B cell (primary cell): ENCODE data around the gene GFOD1. TPM values are rescaled to one million over a fixed set of nuclear protein-coding genes. Genes with fewer than 3 reads are reported as not detected.

Experiments used
- ATAC-seq: fragments of 200-7000 bp; cut with Tn5 transposase; one replicate; pipeline ENCODE4 v1.10.0; 2021; ENCODE audit warnings: low read depth, mild to moderate bottlenecking, moderate number of reproducible peaks, moderate library complexity
- CTCF ChIA-PET: fragments of 350-600 bp; sonication (Branson Sonifier 250); formaldehyde crosslinking; loops from one replicate; lab custom pipeline; 2021; ENCODE audit warnings: antibody characterized with exemption, inconsistent platforms; lab: Charles Lee
- POLR2A ChIA-PET: fragments of 350-600 bp; sonication (Branson Sonifier 250); formaldehyde crosslinking; loops from one replicate; lab custom pipeline; 2021; ENCODE audit warnings: antibody characterized with exemption; lab: Charles Lee
- DNase-seq: peaks from one replicate; pipeline ENCODE4 v3.0.0; 2013
- H2AFZ ChIP-seq: 2 replicates; pipeline ENCODE4 v1.6.1; 2012; ENCODE audit warnings: mild to moderate bottlenecking, low read depth, low read length; ENCODE audit not compliant: insufficient read depth, poor library complexity, severe bottlenecking
- H3K27ac ChIP-seq, 2 donors: 1 replicate in 1 of 2; 2 replicates in 1 of 2; pipeline ENCODE4 v1.5.1; 2012 to 2013; ENCODE audit warnings: low read length in 2 of 2, mild to moderate bottlenecking in 2 of 2, moderate library complexity in 1 of 2
- H3K27me3 ChIP-seq, 4 experiments: fragments of 200-600 bp in 1 of 4; sonication (generic) in 1 of 4; replicated peaks in 1 of 4; 1 replicate in 2 of 4; 2 replicates in 2 of 4; pipeline versions ENCODE4 v1.6.1 to v1.7.0; 2013 to 2016; ENCODE audit warnings: low read length in 3 of 4, mild to moderate bottlenecking in 2 of 4, mixed read lengths in 1 of 4, moderate library complexity in 1 of 4; ENCODE audit not compliant: insufficient read depth in 4 of 4, control insufficient read depth in 3 of 4; ENCODE audit errors: control extremely low read depth in 1 of 4
- H3K36me3 ChIP-seq, 2 experiments: replicated peaks in 1 of 2; 1 replicate in 1 of 2; 2 replicates in 1 of 2; pipeline versions ENCODE4 v1.6.1 to v1.7.1; 2013; ENCODE audit warnings: low read length in 1 of 2; ENCODE audit not compliant: insufficient read depth in 2 of 2, control insufficient read depth in 1 of 2; ENCODE audit errors: control extremely low read depth in 1 of 2, extremely low read depth in 1 of 2
- H3K4me1 ChIP-seq, 2 donors: fragments of 200-600 bp in 1 of 2; sonication (generic) in 1 of 2; 1 replicate in 1 of 2; 2 replicates in 1 of 2; pipeline versions ENCODE4 v1.5.1 to v1.6.1; 2013 to 2017; ENCODE audit warnings: low read length in 2 of 2; ENCODE audit not compliant: control insufficient read depth in 2 of 2, insufficient read depth in 2 of 2
- H3K4me2 ChIP-seq: replicated peaks from 2 replicates; pipeline ENCODE3; 2012; ENCODE audit warnings: mild to moderate bottlenecking, low read depth, low read length; ENCODE audit not compliant: poor library complexity, severe bottlenecking
- H3K4me3 ChIP-seq, 5 experiments: fragments of 200-600 bp in 1 of 5; sonication (generic) in 1 of 5; 1 replicate in 3 of 5; 2 replicates in 2 of 5; pipeline versions ENCODE4 v1.5.1 to v1.7.0; 2011 to 2016; ENCODE audit warnings: low read length in 4 of 5, mild to moderate bottlenecking in 4 of 5, low read depth in 2 of 5, control low read depth in 1 of 5, moderate library complexity in 1 of 5; ENCODE audit not compliant: insufficient read depth in 1 of 5; ENCODE audit errors: control extremely low read depth in 1 of 5, extremely low read depth in 1 of 5
- H3K79me2 ChIP-seq: fragments of 200-600 bp; sonication (generic); one replicate; pipeline ENCODE4 v1.6.0; 2016; ENCODE audit warnings: low read length; ENCODE audit not compliant: control insufficient read depth, insufficient read depth
- H3K9ac ChIP-seq: fragments of 200-600 bp; sonication (generic); 2 replicates; pipeline ENCODE4 v1.6.1; 2017; ENCODE audit warnings: mild to moderate bottlenecking, low read length, moderate library complexity
- H3K9me3 ChIP-seq, 3 donors: one replicate each; pipeline versions ENCODE4 v1.6.1 to v1.7.1; 2013; ENCODE audit warnings: low read length in 2 of 3; ENCODE audit not compliant: control insufficient read depth in 2 of 3, insufficient read depth in 1 of 3; ENCODE audit errors: control extremely low read depth in 1 of 3
- H4K20me1 ChIP-seq: 2 replicates; pipeline ENCODE4 v1.6.0; 2012; ENCODE audit warnings: mild to moderate bottlenecking, low read length; ENCODE audit not compliant: insufficient read depth, control insufficient read depth, poor library complexity, severe bottlenecking
- H3K27ac Mint-ChIP-seq: one replicate; pipeline ENCODE4 v1.8.0; 2021; ENCODE audit warnings: mixed read lengths
- H3K27me3 Mint-ChIP-seq: one replicate; pipeline ENCODE4 v1.8.0; 2021; ENCODE audit warnings: mixed read lengths
- H3K4me1 Mint-ChIP-seq: one replicate; pipeline ENCODE4 v1.8.0; 2021; ENCODE audit warnings: mixed read lengths
- H3K4me3 Mint-ChIP-seq: one replicate; pipeline ENCODE4 v1.8.0; 2021; ENCODE audit warnings: mixed read lengths
- H3K9me3 Mint-ChIP-seq: one replicate; pipeline ENCODE4 v1.8.0; 2022; ENCODE audit warnings: mixed read lengths; ENCODE audit not compliant: insufficient read depth
- EZH2 ChIP-seq: IDR thresholded peaks from 2 replicates; pipeline ENCODE4 v1.6.1; 2012; ENCODE audit warnings: borderline replicate concordance, low read depth, mild to moderate bottlenecking, moderate library complexity, low read length; ENCODE audit not compliant: insufficient read depth, poor library complexity, severe bottlenecking
- WGBS: methylation state at CpG from one replicate; pipeline ENCODE4 v1.1.5; 2013; ENCODE audit warnings: missing lambda C conversion rate; ENCODE audit not compliant: insufficient coverage; 5-methylcytosine and 5-hydroxymethylcytosine counted together
- intact Hi-C: fragments of 100-400 bp; cut with micrococcal nuclease; formaldehyde crosslinking; loops from one replicate; pipeline ENCODE4 v1.10.0; 2022
- polyA plus RNA-seq: library from polyadenylated mRNA; depleted of rRNA; stranded (reverse); fragments of >200 nt; gene quantifications from 2 replicates; pipeline ENCODE4 v1.2.3, GENCODE V29; 2012
- total RNA-seq, 2 donors: library from RNA; stranded (reverse); fragments of 120-200 nt in 1 of 2; gene quantifications; 1 replicate in 1 of 2; 2 replicates in 1 of 2; pipeline versions ENCODE4 v1.2.3 to v1.2.4, GENCODE V29; 2013 to 2022
- TF ChIP-seq, protein P1 (sequence below): fragments of 200-600 bp; IDR thresholded peaks from one replicate; pipeline ENCODE4 v1.8.0; 2022; ENCODE audit warnings: antibody characterized with exemption, mild to moderate bottlenecking

GFOD1 gene
- total and polyA plus RNA-seq, 2 donors (not counting 1 experiment from before 2014, with no cell fraction given) = 8.3 to 42.4 TPM

DNA sequence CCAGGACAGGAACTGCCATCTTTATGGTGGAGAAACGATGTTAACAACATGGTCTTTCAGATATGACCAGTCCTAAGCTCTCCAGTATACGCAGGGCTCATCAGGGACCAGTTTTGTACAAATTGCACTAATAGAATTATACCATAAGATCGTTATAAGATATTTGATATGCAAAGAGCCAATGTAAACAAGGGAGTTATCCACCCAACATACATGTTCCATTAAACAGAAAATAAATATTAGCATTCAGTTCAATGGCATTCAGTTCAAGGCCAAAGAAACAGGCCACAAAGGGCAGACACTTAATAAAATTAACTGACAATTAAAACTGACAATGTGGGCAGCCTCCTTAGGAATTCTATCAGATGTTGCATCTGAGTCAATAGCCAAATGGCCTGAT, 2.6 kb downstream of the GFOD1 start:
- Histone ChIP-seq H3K4me2 (peak overlapping the region; percentile 99), H2AFZ (no peak overlapping the region), H3K79me2 (peaks cover 48% of the 10 kb centered on the region), H3K36me3 (peaks cover 0 to 2% of the 10 kb centered on the region in 2 experiments), H3K27ac (no peak overlapping the region), H4K20me1 (peaks cover 14% of the 10 kb centered on the region), H3K9me3 (no peaks in the 10 kb centered on the region), H3K4me1 (peaks cover 19 to 38% of the 10 kb centered on the region in 2 donors), H3K27me3 (no peaks in the 10 kb centered on the region), H3K4me3 (peak overlapping the region in 1 of 5 experiments; percentile 68), H3K9ac (no peak overlapping the region)
- ChIA-PET POLR2A (interaction anchor here (1.4 to 3.4 kb wide), 3 partner anchors 10 to 90 kb away, joined by 3 to 15 read pairs (median 11); partner anchors contain the start of gene SIRT5), CTCF (interaction anchor here (0.9 to 6.5 kb wide), 7 partner anchors 53 to 150 kb away, joined by 3 to 41 read pairs (median 6); partner anchors contain the start of gene SIRT5)
- 60% methylated on average over 1 of the region's 3 CpGs for WGBS
- no peaks in the 10 kb centered on the region for H3K27me3 Mint-ChIP-seq
- ATAC-seq (no peak), DNase-seq (no peak)
- intact Hi-C loops = loop anchor here (5.0 kb wide), 1 partner anchor 1948 kb away; the partner anchor contains the start of gene TMEM170B
- no peak overlapping the region for H3K27ac Mint-ChIP-seq
- TF ChIP-seq, protein P1, sequence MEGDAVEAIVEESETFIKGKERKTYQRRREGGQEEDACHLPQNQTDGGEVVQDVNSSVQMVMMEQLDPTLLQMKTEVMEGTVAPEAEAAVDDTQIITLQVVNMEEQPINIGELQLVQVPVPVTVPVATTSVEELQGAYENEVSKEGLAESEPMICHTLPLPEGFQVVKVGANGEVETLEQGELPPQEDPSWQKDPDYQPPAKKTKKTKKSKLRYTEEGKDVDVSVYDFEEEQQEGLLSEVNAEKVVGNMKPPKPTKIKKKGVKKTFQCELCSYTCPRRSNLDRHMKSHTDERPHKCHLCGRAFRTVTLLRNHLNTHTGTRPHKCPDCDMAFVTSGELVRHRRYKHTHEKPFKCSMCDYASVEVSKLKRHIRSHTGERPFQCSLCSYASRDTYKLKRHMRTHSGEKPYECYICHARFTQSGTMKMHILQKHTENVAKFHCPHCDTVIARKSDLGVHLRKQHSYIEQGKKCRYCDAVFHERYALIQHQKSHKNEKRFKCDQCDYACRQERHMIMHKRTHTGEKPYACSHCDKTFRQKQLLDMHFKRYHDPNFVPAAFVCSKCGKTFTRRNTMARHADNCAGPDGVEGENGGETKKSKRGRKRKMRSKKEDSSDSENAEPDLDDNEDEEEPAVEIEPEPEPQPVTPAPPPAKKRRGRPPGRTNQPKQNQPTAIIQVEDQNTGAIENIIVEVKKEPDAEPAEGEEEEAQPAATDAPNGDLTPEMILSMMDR = no peak
- TF ChIP-seq EZH2 = no peak
- H3K4me1 Mint-ChIP-seq = peaks cover 52% of the 10 kb centered on the region
- peak overlapping the region; percentile 95 for H3K4me3 Mint-ChIP-seq
- H3K9me3 Mint-ChIP-seq = no peaks in the 10 kb centered on the region

DNA sequence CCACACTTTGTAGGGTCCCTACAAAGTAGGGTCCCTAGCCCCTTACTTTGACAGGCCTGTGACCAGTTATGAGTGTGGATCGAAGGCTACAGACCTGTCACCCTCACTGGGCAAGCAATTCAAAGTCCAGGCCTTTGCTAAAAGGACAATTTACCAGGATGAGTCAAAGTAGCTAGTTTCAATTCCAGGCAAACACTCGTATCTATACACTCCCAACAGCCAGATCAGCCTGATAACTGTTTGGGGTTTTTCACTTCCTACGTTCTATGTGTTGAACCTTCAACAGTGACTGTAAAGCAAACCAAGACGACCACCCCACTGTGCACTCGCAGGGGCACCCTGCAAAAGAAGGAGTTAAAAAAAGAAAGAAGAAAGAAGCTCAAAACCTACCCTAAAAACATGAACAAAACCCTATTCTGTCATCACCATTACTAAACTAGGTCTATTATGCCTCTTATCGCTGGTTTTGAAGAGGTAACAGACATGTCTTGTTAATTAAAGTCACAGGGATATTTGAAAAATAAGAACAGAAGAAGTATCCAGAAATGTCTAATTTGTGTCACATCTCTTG, 3.2 kb downstream of the GFOD1 start:
- H3K27me3 Mint-ChIP-seq = no peaks in the 10 kb centered on the region
- ChIA-PET POLR2A (interaction anchor here (1.4 to 3.4 kb wide), 2 partner anchors 29 to 91 kb away, joined by 3 to 15 read pairs; partner anchors contain the start of gene SIRT5), CTCF (interaction anchor here (0.6 to 6.5 kb wide), 7 partner anchors 54 to 151 kb away, joined by 3 to 41 read pairs (median 5); partner anchors contain the start of gene SIRT5)
- peak overlapping the region; percentile 15 for H3K27ac Mint-ChIP-seq
- no peak for TF ChIP-seq EZH2
- TF ChIP-seq, protein P1 = no peak
- no peak for ATAC-seq
- DNase-seq = no peak
- Histone ChIP-seq H3K9ac (no peak overlapping the region), H3K27me3 (no peaks in the 10 kb centered on the region), H3K9me3 (no peaks in the 10 kb centered on the region), H2AFZ (no peak overlapping the region), H3K4me1 (peaks cover 21 to 43% of the 10 kb centered on the region in 2 donors), H3K4me3 (no peak overlapping the region), H4K20me1 (peaks cover 14% of the 10 kb centered on the region), H3K4me2 (peak overlapping the region; percentile 99), H3K79me2 (peaks cover 54% of the 10 kb centered on the region), H3K27ac (no peak overlapping the region), H3K36me3 (peaks cover 0 to 2% of the 10 kb centered on the region in 2 experiments)
- intact Hi-C loops = no loop called here
- peak overlapping the region; percentile 95 for H3K4me3 Mint-ChIP-seq
- 50% methylated on average over 2 of the region's 6 CpGs for WGBS
- H3K4me1 Mint-ChIP-seq = peaks cover 57% of the 10 kb centered on the region
- no peaks in the 10 kb centered on the region for H3K9me3 Mint-ChIP-seq
